GM23338 (cell line): ENCODE results near the gene DAAM1. TPM values are rescaled to one million over a fixed set of nuclear protein-coding genes. Genes with fewer than 3 reads are reported as not detected.

Experiments used
- JUNB ChIP-seq: IDR thresholded peaks from one replicate; pipeline ENCODE4 v1.6.1; 2016; ENCODE audit warnings: antibody characterized with exemption; ENCODE audit not compliant: unreplicated experiment
- ZNF114 ChIP-seq: fragments of 250-450 bp; sonication (Bioruptor Pico); IDR thresholded peaks from 2 replicates; pipeline ENCODE4 v1.5.0; 2020; ENCODE audit warnings: mild to moderate bottlenecking, moderate library complexity
- ZNF462 ChIP-seq: fragments of 250-450 bp; sonication (Bioruptor Pico); IDR thresholded peaks from 2 replicates; pipeline ENCODE4 v1.5.0; 2020; ENCODE audit warnings: mild to moderate bottlenecking, moderate library complexity
- polyA plus RNA-seq: library from polyadenylated mRNA; unstranded; fragments of >200 nt; fragmentation: Nextera tagmentation; extraction: Ambion mirVana; gene quantifications from 2 replicates; pipeline ENCODE4 v1.2.1, GENCODE V29; 2016
- total RNA-seq: library from RNA; depleted of rRNA; stranded (reverse); fragments of >200 nt; shearing (Covaris generic); gene quantifications from 2 replicates; pipeline ENCODE4 v1.2.3, GENCODE V29; 2014
- TF ChIP-seq, protein P1 (sequence below): IDR thresholded peaks from one replicate; pipeline ENCODE4 v1.6.1; 2018; ENCODE audit warnings: antibody characterized with exemption; ENCODE audit not compliant: unreplicated experiment

The DAAM1 gene
- total and polyA plus RNA-seq, 2 experiments from 2014 or later = 36.3 to 42.1 TPM

DNA sequence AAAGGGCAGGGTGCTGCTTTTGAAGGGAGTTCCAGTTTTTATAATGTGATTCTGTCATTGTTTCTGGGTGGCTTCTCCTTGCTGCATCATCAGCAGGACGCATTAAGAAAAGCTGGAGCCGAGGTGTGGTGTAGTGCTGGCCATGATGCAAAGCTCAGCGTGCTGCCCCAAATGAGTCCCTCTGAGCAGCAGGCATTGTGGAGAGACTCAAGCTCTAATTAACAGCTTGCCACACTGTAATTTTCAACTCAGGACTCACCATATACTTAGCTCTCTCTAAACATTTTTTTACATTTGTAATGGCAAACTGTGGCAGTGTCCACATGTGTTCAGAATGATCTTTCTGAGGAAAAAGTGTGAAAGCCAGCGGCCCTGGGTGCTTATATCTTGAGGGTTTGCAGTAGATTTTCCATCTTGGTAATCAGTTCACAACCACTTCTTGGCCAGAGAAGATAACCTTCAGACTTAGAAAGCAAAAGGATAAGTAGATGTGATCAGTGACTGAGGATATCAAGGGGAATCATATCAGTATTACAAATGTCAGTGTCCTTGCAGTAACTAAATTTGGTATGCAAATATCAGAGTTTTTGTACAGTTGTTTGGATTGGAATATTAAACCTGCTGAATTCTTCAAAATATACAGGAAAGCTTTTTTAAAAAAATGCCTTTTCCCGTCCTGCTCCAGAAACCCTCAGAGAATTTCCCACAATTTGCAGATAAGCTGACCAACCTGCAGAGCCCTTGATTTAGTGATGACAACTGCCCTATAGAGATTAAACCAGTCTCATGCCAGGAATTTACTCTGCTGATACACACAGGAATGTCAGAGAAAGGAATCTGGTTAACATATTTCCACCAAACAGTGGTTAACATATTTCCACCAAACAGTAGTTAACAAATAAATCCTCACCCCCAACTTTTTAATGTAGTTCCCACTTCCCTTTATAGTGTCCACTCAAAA lies 63.6 kb downstream of the DAAM1 start (continued):
- no peak for TF ChIP-seq ZNF462 (CRISPR knock-in tag)
- TF ChIP-seq ZNF114 = no peak
- TF ChIP-seq, protein P1, sequence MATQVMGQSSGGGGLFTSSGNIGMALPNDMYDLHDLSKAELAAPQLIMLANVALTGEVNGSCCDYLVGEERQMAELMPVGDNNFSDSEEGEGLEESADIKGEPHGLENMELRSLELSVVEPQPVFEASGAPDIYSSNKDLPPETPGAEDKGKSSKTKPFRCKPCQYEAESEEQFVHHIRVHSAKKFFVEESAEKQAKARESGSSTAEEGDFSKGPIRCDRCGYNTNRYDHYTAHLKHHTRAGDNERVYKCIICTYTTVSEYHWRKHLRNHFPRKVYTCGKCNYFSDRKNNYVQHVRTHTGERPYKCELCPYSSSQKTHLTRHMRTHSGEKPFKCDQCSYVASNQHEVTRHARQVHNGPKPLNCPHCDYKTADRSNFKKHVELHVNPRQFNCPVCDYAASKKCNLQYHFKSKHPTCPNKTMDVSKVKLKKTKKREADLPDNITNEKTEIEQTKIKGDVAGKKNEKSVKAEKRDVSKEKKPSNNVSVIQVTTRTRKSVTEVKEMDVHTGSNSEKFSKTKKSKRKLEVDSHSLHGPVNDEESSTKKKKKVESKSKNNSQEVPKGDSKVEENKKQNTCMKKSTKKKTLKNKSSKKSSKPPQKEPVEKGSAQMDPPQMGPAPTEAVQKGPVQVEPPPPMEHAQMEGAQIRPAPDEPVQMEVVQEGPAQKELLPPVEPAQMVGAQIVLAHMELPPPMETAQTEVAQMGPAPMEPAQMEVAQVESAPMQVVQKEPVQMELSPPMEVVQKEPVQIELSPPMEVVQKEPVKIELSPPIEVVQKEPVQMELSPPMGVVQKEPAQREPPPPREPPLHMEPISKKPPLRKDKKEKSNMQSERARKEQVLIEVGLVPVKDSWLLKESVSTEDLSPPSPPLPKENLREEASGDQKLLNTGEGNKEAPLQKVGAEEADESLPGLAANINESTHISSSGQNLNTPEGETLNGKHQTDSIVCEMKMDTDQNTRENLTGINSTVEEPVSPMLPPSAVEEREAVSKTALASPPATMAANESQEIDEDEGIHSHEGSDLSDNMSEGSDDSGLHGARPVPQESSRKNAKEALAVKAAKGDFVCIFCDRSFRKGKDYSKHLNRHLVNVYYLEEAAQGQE = no peak
- no peak for TF ChIP-seq JUNB
